HG02943 (cell line): ENCODE results near the gene TRIP10.
"Not testable (repeated sequence)": the region's sequence is repeated elsewhere in the genome, so short reads cannot be mapped to it uniquely, and the experiment has no call there.

ENCODE experiments used
- ATAC-seq: cut with Tn5 transposase; IDR thresholded peaks from one replicate; pipeline ENCODE4 v1.9.1; 2021; ENCODE audit warnings: mild to moderate bottlenecking, low read depth, moderate library complexity; ENCODE audit not compliant: unreplicated experiment

TRIP10 gene

DNA sequence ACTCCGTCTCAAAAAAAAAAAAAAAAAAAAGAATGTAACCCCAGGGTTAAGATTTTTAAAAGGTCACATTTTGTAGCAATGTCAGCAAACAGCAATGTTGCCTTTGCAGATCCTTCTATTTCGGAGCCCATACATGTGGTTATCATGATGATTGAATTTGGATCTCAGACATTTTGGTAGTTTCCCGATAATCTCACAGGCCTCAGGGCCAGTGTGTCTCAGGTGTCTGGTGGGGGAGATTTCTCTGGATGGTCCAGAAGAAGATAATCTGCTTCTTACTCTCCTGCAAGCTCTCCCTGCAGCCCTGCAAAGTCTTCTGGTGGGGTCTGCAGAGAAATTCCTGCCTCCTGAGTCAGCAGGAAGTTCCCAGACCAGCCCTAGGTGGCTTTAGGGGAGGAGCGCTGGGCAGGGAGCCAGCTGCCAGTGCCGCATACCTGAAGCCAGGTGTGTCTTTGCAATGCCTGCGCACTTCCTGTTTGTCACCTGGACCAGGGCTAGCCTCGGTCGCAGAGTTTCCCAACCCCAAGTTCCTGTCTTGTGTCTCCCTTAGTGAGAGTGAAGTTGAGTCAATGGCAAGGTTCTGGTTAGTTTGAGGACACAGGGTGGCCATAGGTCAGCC is 26.4 kb downstream of the TRIP10 start:
- ATAC-seq = no peak

GRCh38 chr19:6766357-6767080 is 27.0 kb downstream of the TRIP10 start:
- ATAC-seq = no peak

DNA sequence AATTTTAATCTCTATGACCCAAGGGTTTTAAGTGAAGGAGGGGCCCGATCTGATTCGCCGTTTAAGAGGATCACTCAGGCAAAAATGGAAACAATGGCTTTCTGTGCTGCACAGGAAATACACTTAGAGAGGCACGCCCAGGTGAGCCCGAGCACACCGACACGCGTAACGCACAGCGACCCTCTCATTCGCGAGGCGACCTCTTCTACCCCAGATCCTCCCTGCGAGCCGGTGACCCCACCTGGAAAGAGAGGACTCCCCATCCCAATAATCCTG is 27.5 kb downstream of the TRIP10 start:
- peak; percentile 12 for ATAC-seq

GRCh38 chr19:6767357-6768235 is 28.1 kb downstream of the TRIP10 start, which contains the start of gene SH2D3A:
Gene SH2D3A, minus strand, starts transcription at chr19:6767435. Its CDS starts 3,687 bp downstream, at chr19:6763748.
- ATAC-seq = peak; percentile 80

DNA sequence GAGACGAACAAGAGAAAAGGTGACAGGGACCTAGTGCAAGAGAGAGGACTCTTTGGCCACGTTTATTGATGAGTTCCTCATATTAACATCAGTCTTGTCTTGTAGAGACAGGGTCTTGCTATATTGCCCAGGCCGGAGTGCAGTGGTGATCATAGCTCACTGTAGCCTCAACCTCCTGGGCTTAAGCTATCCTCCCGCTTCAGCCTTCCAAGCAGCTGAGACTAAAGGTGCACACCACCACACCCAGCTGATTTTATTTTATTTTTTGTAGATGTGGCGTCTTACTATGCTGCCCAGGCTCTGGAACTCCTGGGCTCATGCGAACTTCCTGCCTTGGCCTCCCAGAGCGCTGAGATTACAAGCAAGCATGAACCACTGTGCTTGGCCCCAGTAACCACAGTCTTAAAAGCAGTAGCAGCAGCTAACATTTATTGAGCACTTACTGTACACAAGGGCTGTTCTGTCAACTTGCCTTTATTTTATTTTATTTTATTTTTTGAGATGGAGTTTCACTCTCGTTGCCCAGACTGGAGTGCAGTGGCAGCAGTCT is 28.8 kb downstream of the TRIP10 start:
- ATAC-seq = no peak

GRCh38 chr19:6769006-6769619 is 29.6 kb downstream of the TRIP10 start:
- ATAC-seq = no peak

- ATAC-seq = not testable (repeated sequence)
Measured at GRCh38 chr19:6771648-6772027, 32.2 kb downstream of the TRIP10 start.

DNA sequence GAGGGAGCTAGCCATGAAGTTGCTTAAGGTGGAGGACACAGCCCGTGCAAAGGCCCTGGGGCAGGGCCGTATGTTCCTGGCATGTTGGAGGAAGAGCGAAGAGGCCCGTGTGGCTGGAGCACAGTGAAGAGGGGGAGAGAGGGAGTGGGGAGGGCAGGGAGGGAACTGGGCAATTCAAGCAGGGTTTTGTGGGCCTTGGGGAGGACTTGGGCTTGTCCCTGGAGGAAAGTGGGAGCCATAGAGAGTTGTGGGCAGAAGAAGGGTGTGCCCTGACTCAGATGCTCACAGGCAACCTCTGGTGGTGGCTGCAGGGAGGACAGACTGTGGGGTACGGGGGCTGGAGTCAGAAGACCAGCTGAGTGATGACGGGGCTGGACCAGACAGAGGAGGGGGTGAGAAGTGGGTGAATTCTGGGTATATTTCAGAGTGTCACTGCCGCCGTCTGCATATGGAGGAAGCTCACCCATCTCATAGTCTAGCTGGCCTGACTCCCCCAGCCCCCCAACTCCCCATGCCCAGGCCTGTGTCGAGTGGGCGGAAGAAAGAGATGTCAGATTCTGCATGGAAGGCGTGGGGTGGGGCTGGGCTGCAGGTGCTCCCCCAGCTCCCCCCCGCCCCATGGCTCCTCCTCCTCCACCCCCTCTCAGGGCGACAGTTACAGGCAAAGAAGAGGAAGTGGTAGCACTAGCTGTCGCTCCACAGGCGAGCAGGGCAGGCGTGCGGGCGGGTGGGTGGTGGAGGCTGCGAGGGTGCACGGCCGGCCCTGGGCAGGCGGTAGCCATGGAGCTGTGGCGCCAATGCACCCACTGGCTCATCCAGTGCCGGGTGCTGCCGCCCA is 32.8 kb downstream of the TRIP10 start, which contains the start of gene VAV1:
TSS of gene VAV1 (plus strand) at position 681 of the 838 bp plus-strand sequence. CDS start at position 781, 100 bp downstream.
- ATAC-seq = no peak

DNA sequence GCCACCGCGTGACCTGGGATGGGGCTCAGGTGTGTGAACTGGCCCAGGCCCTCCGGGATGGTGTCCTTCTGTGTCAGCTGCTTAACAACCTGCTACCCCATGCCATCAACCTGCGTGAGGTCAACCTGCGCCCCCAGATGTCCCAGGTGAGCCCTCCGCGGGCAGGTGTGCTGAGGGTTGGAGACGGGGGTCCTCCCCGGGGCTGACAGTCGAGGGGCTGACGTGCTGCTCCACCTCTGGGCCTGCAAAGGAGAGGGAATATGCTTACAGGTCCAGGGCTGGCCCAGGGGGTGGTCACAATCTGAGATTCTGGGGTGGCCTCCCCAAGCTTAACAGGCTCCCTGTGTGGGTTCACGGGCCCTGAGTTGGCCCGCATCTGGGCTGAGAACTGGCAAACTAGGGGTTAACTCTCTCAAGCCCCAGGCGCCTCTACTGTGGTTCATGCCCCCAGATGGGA is 33.4 kb downstream of the TRIP10 start:
- ATAC-seq = no peak

DNA sequence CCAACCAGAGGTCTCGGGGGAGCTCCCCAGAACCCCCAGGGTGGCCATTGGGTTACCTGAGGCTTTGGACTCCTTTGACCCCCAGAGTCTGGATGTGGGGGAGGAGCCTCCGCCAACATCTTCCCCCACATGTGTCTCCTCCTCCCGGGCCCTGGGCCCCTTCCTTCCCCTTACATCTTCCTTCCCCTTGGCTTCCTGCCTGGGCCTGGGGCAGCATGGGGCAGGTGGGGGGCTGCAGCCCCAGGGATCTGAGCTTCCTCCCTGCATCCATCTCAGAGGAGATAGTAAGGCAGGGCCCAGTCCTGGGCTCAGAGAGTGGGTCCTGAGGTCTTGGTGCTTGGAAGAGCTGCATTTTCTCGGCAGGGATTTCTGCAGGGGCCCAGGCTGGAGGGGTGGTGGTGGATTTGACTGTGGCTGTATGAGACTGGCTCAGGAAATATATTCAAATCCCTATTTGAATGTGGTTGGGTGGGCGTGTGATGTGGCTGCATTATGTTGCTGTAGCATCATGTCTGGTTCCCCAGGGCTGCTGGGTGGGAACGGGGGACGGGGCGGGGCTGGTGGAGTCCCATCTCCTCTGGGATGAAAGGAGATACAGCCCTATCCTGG is 33.9 kb downstream of the TRIP10 start:
- no peak for ATAC-seq

DNA sequence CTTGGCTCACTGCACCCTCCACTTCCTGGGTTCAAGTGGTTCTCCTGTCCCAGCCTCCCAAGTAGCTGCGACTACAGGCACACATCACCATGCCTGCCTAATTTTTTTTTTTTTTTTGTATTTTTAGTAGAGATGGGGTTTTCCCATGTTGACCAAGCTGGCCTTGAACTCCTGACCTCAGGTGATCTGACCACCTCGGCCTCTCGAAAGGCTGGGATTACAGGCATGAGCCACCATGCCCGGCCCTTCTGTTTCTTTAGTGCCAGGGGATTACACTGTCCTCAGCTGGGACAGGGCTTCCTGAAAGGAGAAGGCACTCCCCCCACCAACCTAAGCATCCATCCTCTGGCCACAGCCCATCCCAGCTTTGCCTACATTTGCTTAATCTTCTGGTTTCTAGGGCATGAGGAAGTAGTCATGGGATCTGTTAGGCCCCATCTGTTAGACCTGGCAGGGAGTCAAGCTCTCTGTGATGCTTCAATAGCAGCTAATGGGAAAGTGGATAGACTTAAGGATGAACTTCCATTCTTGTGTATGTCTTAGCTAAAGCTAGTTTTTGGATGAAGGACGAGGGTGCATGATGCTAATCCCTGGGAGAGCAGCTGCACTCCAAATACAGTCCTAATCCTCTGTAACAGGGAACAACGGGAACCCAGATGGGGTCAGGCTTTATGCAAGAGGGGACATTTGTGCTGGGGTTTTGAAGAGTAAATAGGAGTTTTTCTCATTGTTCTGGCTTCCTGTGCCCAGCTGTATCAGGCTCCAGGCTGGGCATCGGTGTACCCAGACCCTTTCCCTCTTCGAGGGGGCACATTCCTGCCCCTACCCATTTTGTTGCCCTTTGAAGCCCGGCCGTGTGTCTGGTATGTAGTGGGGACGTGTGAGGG is 35.6 kb downstream of the TRIP10 start:
- ATAC-seq = no peak

DNA sequence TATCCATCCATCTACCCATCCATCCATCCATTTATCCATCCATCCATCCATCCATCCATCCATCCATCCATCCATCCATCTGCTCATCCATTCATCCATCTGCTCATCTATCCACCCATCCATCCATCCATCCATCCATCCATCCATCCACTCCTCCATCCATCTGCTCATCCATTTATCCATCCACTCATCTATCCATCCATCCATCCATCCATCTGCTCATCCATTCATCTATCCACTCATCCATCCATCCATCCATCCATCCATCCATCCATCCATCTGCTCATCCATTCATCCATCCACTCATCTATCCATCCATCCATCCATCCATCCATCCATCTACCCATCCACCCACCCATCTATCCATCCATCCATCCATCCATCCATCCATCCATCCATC is 36.6 kb downstream of the TRIP10 start:
- not testable (repeated sequence) for ATAC-seq

- ATAC-seq = no peak
Measured at GRCh38 chr19:6776999-6777398, 37.5 kb downstream of the TRIP10 start.

DNA sequence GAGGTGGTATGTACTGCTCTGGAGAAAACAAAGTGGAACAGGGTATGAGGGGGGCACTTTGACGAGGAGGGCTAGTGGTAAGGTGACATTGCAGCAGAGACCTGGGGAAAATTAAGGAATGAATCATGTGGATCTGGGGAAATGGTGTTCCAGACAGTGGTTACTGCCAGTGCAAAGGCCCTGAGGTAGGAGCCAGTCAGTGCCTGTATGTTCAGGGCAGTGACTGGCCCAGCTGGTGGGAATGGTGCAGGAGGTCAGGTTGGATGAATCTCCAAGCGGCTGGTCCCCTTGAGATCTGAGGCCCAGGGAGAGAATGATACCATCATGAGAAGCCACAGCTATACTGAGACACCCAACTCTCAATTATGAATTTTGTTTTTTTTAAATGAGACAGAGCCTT is 38.0 kb downstream of the TRIP10 start:
- no peak for ATAC-seq

GRCh38 chr19:6778386-6778785 is 38.9 kb downstream of the TRIP10 start:
- no peak for ATAC-seq

GRCh38 chr19:6779206-6779605 is 39.7 kb downstream of the TRIP10 start:
- ATAC-seq = no peak

DNA sequence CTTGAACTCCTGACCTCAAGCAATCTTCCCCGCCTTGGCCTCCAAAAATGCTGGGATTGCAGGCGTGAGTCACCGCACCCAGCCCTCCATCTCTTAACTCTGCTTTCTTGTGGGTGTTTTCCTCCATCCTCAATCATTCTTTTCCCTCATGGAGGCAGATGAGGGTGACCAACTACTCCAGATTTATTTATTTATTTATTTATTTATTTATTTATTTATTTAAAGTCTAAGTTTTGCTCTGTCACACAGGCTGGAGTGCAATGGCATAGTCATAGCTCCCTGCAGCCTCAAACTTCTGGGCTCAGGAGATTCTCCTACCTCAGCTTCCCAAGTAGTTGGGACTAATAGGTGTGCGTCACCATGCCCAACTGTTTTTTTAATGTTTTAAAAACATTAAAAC is 47.9 kb downstream of the TRIP10 start:
- no peak for ATAC-seq

DNA sequence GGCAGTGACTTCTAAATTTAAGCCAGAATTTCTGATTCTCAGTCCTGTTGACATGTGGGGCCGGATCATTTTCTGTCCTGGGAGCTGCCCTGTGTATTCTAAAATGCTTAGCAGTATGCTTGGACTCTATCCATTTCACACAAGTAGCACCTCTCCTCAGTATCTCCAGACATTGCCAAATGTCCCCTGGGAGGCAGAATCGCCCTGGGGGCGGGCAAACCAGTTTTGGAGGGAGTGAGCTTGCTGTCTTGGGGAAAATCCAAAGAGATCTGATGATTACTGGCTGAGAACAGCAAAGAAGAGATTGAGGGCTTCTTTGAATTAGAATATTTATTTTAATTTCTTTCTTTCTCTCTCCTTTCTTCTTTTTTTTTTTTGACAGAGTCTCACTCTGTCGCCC is 49.4 kb downstream of the TRIP10 start:
- ATAC-seq = no peak
